Measurements from ENCODE around the gene ADGRE3.

DNA sequence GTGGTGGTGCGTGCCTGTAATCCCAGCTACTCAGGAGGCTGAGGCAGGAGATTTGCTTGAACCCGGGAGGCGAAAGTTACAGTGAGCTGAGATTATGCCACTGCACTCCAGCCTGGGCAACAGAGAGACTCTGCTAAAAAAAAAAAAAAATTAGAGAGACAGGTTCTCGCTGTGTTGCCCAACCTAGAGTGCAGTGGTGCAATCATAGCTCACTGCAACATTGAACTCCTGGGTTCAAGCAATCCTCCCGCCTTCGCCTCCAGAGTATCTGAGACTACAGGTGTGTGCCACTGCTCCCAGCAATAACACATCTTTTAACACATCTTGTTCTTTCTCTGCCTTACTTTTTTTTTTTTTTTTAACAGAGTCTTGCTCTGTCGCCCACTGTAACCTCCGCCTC is 59.0 kb downstream of the ADGRE3 start:
- TF ChIP-seq CTCF (IDR thresholded peaks at IDR 0.05): no peak
- no peak for TF ChIP-seq POLR2AphosphoS5 (IDR thresholded peaks at IDR 0.05)

Data from prostate gland (tissue), 2 donors.